Gastrocnemius medialis (tissue), 4 donors: ENCODE measurements around the gene FADD. TPM values are rescaled to one million over a fixed set of nuclear protein-coding genes. Genes with fewer than 3 reads are reported as not detected.

ENCODE experiments used
- ATAC-seq, 2 donors: fragments of 150-250 bp; one replicate each; pipeline ENCODE4 v1.9.1; 2016
- DNase-seq, 2 donors: peaks; one replicate each; pipeline ENCODE4 v3.0.0-alpha.2; 2019
- H3K27ac ChIP-seq, 4 donors: fragments of 200-600 bp; sonication (generic); 1 replicate in 1 of 4; 2 replicates in 3 of 4; pipeline ENCODE4 v1.5.1; 2016 to 2018; ENCODE audit warnings: mild to moderate bottlenecking in 2 of 4, moderate library complexity in 1 of 4
- H3K27me3 ChIP-seq, 3 donors: fragments of 200-600 bp; sonication (generic) in 2 of 3; 1 replicate in 1 of 3; 2 replicates in 2 of 3; pipeline versions ENCODE4 v1.5.1 to v1.6.0; 2016 to 2019; ENCODE audit warnings: mild to moderate bottlenecking in 1 of 3, moderate library complexity in 1 of 3
- H3K36me3 ChIP-seq, 2 donors: fragments of 200-600 bp; sonication (generic) in 1 of 2; one replicate each; pipeline ENCODE4 v1.5.1; 2017 to 2018
- H3K4me1 ChIP-seq, 2 donors: fragments of 200-600 bp; sonication (generic) in 1 of 2; one replicate each; pipeline ENCODE4 v1.5.1; 2016 to 2017; ENCODE audit warnings: mild to moderate bottlenecking in 2 of 2
- H3K4me3 ChIP-seq, 4 donors: fragments of 200-600 bp; sonication (generic) in 3 of 4; 1 replicate in 1 of 4; 2 replicates in 3 of 4; pipeline ENCODE4 v1.5.1; 2016 to 2019; ENCODE audit warnings: mild to moderate bottlenecking in 2 of 4
- H3K9me3 ChIP-seq, 3 donors: fragments of 200-600 bp; sonication (generic) in 2 of 3; 1 replicate in 1 of 3; 2 replicates in 2 of 3; pipeline ENCODE4 v1.5.1; 2016 to 2019
- POLR2A ChIP-seq, 2 donors: fragments of 450-650 bp; IDR thresholded peaks; one replicate each; pipeline ENCODE4 v1.6.1; 2017; ENCODE audit warnings: antibody characterized with exemption in 2 of 2, mild to moderate bottlenecking in 2 of 2, moderate library complexity in 2 of 2
- in situ Hi-C, 4 donors: fragments of 200-750 bp; cut with MboI; loops; one replicate each; pipeline versions ENCODE4 v1.15.0 to v1.8.0; 2017; ENCODE audit warnings: low sequenced_read_pairs in 4 of 4
- intact Hi-C: fragments of 100-400 bp; cut with DNase I; formaldehyde crosslinking; loops from one replicate; pipeline ENCODE4 v1.15.1; 2023; ENCODE audit warnings: low total_unique reads
- total RNA-seq, 4 donors: library from RNA; depleted of rRNA; stranded (reverse); fragments of >200 nt; gene quantifications; one replicate each; pipeline versions ENCODE4 v1.1.0 to v1.2.3, GENCODE V29; 2016
- TF ChIP-seq, protein P1 (sequence below), 5 experiments: fragments of 450-650 bp in 3 of 5; fragments of 200-600 bp in 2 of 5; sonication (generic) in 2 of 5; IDR thresholded peaks in 4 of 5; conservative IDR thresholded peaks in 1 of 5; 1 replicate in 4 of 5; 2 replicates in 1 of 5; pipeline ENCODE4 v1.5.1; 2016 to 2019; ENCODE audit warnings: antibody characterized with exemption in 5 of 5, mild to moderate bottlenecking in 3 of 5, moderate library complexity in 3 of 5

The FADD gene
- total RNA-seq, 4 donors from 2014 or later: 6.9 to 17.3 (median 10.4) TPM

DNA sequence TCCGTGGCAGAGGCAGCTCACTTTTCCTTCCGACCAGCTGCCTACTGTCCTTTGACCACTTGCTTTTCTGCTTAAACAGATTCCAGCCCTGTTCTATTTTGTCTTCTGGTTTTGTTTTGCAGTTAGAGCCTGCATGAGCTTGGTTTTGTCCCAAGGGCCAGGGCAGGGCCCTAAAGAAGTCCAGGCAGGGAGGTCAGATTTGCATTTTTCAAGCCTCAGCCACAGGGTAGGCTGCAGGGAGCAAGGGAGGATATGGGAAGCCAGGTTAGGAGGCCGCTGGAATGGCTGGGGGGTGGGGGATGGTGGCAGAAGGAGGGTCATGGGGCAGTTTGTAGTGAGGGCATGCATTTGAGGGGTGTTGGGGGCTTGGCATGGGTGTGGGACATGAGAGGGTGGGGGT lies 23.1 kb downstream of the FADD start:
- peaks cover 4 to 10% of the 10 kb centered on the region in 2 donors for H3K4me1 ChIP-seq
- in situ Hi-C loops (no loop called here), intact Hi-C loops (no loop called here)
- no peaks in the 10 kb centered on the region for H3K27me3 ChIP-seq
- ATAC-seq (no peak), DNase-seq (no peak)
- TF ChIP-seq, protein P1, sequence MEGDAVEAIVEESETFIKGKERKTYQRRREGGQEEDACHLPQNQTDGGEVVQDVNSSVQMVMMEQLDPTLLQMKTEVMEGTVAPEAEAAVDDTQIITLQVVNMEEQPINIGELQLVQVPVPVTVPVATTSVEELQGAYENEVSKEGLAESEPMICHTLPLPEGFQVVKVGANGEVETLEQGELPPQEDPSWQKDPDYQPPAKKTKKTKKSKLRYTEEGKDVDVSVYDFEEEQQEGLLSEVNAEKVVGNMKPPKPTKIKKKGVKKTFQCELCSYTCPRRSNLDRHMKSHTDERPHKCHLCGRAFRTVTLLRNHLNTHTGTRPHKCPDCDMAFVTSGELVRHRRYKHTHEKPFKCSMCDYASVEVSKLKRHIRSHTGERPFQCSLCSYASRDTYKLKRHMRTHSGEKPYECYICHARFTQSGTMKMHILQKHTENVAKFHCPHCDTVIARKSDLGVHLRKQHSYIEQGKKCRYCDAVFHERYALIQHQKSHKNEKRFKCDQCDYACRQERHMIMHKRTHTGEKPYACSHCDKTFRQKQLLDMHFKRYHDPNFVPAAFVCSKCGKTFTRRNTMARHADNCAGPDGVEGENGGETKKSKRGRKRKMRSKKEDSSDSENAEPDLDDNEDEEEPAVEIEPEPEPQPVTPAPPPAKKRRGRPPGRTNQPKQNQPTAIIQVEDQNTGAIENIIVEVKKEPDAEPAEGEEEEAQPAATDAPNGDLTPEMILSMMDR (IDR thresholded peaks at IDR 0.05 in 4 of 5, conservative IDR thresholded peaks at IDR 0.05 in 1 of 5): no peak
- TF ChIP-seq POLR2A (IDR thresholded peaks at IDR 0.05): no peak
- H3K4me3 ChIP-seq: no peak overlapping the region
- H3K36me3 ChIP-seq: no peaks in the 10 kb centered on the region
- no peaks in the 10 kb centered on the region for H3K9me3 ChIP-seq
- H3K27ac ChIP-seq: peak overlapping the region in 2 of 4 donors; percentile 25 to 30

DNA sequence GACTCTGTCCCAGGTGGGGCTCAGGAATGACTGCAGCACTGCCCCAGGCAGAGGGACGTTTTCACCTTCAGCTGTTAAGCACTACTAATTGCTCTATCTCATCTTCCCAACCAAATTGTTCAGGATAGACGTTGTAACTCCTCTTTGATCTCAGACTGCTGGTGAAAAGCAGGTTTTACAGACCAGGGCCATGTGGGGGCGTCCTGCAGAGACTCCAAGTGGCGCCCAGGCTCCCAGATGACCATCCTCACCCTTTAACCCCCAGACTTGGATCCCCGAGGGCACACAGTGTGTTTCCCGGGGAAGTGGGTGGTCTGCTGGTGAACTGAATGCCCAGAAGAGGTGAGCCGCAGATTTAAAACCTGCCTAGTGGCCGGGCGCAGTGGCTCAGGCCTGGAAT lies 23.9 kb downstream of the FADD start:
- no peaks in the 10 kb centered on the region for H3K27me3 ChIP-seq
- H3K27ac ChIP-seq: no peak overlapping the region
- peaks cover 4 to 12% of the 10 kb centered on the region in 2 donors for H3K4me1 ChIP-seq
- DNase-seq (no peak), ATAC-seq (no peak)
- H3K4me3 ChIP-seq: no peak overlapping the region
- no peaks in the 10 kb centered on the region for H3K36me3 ChIP-seq
- intact Hi-C loops (no loop called here), in situ Hi-C loops (no loop called here)
- no peaks in the 10 kb centered on the region for H3K9me3 ChIP-seq
- TF ChIP-seq POLR2A (IDR thresholded peaks at IDR 0.05): no peak
- TF ChIP-seq, protein P1 (IDR thresholded peaks at IDR 0.05 in 4 of 5, conservative IDR thresholded peaks at IDR 0.05 in 1 of 5): no peak

DNA sequence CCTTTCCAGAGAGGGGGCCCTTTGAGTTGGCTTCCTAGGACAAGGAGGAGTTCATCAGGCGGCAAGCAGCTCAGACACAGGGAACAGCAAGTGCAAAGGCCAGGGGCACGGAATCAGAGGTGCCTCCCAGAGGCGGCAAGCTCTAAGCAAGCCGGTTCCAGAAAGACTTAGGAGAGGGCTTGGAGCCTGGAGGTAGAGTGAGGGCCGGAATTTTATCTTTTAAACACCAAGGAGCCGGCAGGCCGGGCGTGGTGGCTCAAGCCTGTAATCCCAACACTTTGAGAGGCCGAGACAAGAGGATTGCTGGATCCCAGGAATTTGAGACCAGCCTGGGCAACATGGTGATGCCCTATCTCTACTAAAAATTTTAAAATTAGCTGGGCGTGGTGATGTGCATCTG lies 26.6 kb downstream of the FADD start:
- Histone ChIP-seq H3K27ac (no peak overlapping the region), H3K4me3 (no peak overlapping the region), H3K27me3 (no peaks in the 10 kb centered on the region), H3K36me3 (no peaks in the 10 kb centered on the region), H3K9me3 (no peaks in the 10 kb centered on the region), H3K4me1 (peaks cover 4 to 12% of the 10 kb centered on the region in 2 donors)
- TF ChIP-seq, protein P1 (IDR thresholded peaks at IDR 0.05 in 4 of 5, conservative IDR thresholded peaks at IDR 0.05 in 1 of 5): no peak
- TF ChIP-seq POLR2A (IDR thresholded peaks at IDR 0.05): no peak
- in situ Hi-C loops (no loop called here), intact Hi-C loops (no loop called here)
- DNase-seq (no peak), ATAC-seq (no peak)

DNA sequence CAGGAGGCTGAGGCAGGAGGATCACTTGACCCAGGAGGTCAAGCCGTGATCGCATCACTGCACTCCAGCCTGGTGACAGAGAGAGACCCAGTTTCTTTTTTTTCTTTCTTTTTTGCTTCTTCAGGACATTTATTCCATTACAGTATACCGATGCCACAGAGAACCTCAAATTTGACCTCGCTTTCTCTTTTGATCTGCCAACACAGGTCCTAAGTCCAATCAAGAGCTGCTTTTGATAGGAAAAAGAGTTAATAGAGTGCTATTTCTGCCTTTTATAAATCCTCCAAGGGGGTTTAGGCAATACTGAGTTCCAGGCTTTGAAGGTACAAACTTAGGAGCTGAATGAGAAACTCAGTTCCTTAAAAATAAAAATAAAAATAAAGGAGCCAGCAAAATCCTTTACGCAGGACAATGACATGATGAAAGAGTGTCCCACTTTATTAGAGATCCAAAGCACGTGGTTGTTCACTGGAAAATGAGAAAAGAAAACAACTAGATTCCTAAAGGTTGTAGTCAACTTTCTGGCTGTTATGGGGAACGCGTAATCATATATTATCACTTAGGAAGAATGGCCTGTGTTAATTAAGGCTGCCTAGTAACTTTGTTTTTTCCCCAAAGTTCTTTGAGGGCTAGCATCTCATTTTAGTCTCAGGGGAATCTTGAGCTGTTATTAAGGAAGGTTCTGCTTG lies 27.2 kb downstream of the FADD start:
- ATAC-seq (no peak), DNase-seq (no peak)
- intact Hi-C loops (no loop called here), in situ Hi-C loops (no loop called here)
- Histone ChIP-seq H3K4me3 (no peak overlapping the region), H3K9me3 (no peaks in the 10 kb centered on the region), H3K36me3 (no peaks in the 10 kb centered on the region), H3K27me3 (no peaks in the 10 kb centered on the region), H3K27ac (peak overlapping the region; percentile 42 to 65 (median 64)), H3K4me1 (peaks cover 4 to 12% of the 10 kb centered on the region in 2 donors)
- TF ChIP-seq POLR2A (IDR thresholded peaks at IDR 0.05): no peak
- TF ChIP-seq, protein P1 (IDR thresholded peaks at IDR 0.05 in 4 of 5, conservative IDR thresholded peaks at IDR 0.05 in 1 of 5): no peak
